NCI-H774 (cell line): ENCODE measurements around the gene ARMC7.

ENCODE experiments used
- DNase-seq: peaks from one replicate; lab custom pipeline; 2025; lab: John Stamatoyannopoulos, UW

The ARMC7 gene

GRCh38 chr17:75078284-75079022 is 31.3 kb upstream of the ARMC7 start:
- DNase-seq = no peak

GRCh38 chr17:75079023-75079373 is 30.8 kb upstream of the ARMC7 start:
- DNase-seq = no peak

- DNase-seq = no peak
These were observed 27.9 kb upstream of the ARMC7 start for GRCh38 chr17:75081611-75082540.

DNA sequence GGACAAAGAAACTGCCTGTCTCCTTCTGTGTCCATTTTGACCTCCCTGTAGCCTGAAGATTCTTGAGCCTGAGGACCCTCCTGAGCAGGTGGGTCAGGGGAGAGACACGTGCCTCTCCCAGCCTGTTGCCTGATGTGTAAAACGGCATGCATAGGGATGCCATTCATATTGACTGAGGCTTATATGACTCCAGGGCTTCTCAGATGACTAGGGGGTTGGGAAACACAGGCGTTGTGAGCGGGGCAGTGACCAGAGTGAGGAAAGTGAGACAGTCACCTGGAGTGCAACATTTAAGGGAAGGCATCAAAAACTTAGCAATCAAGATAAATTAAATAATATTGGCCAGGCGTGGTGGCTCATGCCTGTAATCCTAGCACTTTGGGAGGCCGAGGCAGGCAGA is 27.1 kb upstream of the ARMC7 start:
- DNase-seq = no peak

GRCh38 chr17:75084039-75084660 is 25.6 kb upstream of the ARMC7 start:
- DNase-seq = no peak

DNA sequence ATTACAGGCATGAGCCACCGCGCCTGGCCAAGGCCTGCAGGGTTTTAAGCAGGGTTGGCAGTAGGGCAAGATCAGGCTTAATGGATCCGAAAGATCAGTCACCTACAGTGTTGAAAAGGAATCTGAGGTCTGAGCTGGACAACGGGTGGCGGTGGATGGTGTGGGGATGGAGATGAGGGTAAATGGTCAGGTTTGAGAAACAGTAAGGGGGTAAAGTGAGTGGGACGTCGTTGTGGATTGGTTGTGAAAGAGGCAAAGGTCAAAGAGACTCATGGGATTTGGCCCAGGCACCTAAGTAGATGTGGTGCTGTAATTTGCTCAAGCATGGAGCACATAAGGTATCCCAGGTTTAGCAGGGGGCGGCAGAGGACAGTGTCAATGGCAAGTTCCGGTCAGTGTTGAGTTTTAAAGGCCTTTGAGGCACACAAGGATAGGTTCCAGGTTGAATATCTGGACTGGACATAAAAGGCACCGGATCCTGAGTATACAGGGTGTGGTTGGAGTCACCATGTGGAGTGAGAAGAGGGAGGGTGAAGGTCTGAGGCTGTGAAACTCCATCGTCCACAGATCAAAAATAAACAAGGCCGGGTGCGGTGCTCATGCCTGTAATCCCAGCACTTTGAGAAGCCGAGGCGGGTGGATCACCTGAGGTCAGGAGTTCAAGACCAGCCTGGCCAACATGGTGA is 23.1 kb upstream of the ARMC7 start:
- DNase-seq = no peak

GRCh38 chr17:75087182-75087557 is 22.6 kb upstream of the ARMC7 start:
- no peak for DNase-seq

DNA sequence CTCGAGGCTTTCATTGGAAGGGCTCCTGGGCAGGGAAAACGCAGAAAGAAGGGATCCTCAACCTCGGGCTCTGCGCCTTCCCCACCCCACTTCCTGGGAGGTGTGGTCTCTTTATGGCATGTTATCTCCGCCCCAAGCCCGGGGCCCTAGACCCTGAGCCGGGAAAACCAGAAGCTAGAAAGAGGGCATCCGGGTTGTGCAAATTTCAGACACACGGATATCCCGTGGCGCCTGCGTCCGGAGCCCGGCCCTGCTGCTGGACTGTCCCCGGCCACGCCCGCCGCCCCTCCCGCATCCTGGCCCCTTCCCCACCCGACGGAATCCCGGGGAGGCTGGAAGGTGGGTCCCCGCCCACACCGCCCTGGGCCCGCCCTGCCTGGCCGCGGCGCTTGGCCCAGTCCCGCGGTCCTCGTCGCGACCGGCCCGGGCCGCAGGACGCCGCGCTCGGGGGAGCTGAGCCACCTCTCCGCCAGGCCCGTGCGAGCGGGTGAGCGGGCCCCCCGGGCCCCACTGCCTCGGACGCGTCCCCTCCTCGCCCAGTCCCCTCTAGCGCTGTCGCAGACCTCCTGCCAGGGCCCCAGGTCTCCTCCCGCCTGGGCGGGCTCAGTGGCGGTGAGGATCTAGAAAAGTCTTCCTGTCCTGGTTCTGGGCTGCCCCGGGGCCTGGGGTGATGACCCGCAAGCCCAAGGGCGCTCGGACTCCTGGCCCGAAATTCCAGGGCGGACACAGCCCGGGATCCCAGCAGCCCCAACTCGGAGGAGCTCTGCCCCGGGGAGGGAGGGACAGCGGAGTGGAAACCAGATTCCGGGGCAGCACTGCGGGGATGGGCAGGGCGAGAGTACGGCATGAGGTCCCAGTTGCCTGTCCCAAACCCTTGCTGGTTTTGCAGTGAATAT is 22.0 kb upstream of the ARMC7 start, which contains the start of gene SLC16A5:
TSS of gene SLC16A5 (plus strand) at position 397 of the 896 bp plus-strand sequence. CDS start 5,683 bp downstream, outside the sequence.
- no peak for DNase-seq

DNA sequence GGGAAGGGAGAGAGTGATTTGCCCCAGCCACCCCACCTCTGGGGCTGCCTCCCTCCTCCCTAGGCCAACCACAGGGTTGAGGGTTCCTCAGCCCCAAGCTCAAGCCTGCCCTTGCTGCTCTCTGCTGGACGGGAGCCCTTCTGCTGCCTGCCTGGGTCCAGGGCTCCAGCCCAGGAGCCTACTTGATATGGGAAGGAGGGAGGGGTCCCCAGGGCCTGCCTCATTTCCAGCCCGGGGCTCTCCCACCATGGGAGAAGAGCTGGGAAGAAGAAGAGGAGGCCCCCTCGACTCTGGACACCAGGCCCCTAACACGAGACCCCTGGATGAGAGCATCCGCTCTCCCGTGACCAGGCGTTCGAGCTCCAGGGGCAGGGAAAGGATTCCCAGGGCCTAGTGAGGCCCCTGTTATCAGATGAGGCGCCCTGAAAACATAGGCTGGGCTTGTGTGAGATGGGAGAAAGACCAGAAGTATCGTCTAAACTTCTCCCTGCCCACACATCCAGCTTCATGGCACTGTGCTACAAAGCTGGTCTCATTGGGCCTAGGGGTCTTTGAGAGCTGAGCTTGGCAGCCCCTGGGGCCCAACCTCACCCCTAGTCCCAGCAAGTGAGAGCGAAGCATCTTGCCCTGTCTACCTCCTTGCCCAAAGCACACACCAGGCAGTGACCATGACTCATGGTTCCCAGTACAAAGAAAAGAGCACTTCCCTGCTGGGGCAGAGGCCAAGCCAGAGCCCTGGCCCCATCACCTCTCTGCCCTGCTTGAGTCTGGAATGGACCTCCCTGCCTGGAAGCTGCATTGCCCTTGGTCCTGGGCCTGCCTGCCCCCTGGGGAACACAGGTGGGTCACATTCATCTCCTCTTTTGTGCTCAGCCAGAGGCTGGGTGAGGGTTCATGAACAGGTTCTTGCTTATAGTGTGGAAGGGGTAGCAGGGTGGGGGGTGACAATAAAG is 21.0 kb upstream of the ARMC7 start:
- no peak for DNase-seq

DNA sequence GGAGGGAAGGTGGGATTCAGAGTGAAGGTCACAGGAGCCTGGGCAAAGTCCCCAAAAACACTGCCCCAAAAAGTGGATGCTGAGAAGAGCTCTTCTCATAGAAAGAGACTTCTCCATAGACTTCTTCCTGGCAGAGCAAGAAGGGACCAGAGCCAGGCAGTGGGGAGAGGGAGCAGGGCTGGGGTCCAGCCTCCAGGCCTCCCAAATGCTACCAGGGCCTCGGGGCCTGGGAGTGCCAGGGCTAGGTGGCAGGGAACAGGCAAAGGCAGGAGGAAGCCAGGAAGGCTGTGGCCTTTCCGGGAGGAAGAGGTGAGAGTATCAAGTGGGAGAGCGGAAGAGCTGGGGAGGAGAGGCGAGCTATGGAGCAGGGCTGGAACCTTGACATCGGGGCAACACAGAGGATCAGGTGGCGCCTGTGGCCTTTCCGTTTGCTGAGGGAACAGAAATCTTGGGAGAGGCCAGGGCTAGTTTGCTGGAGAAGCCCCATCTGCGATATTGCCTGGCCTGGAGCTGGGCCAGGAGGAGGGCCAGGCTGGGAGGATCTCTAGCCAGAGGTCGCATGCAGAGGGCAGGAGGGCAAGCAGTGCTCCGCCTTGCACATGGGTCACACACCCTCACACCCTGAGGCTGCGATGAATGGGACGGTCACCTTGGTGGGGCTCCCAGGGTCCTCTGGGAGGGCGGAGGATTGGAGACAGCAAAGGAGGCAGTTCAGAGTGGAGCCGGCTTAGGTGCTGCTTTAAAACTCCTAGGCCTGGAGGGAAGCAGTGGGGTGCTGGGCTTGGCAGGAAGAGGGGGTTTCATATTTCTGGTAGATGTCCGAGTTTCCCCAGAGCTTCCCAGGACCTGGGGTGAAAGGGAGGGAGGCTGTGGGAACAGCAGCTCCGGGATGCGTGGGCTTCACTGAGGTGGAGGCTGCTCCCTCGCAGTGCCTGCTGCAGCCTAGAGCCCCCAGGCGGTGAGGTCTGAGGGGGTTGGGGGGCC is 18.6 kb upstream of the ARMC7 start:
- DNase-seq = no peak

DNA sequence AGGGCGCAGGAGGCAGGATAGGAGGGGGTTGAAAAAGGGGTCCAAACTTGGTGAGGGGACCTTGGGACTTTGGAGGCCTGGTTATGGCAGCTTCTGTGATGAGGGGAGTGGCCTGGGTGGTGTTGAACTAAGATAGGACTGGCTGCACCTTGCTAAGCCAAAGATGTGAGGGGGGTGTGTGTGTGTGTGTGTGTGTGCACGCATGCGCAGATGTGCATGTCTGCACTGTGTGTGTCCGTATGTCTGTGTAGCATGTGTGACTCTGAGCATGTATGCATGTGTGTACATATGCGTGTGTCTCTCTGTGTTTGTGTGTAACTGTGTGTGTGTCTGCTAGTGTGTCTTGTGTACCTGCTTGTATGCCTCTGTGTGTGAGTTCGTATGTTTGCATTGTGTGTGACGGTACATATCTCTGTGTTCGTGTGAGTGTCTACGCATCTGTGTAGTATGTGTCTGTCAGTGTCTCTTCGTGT is 17.9 kb upstream of the ARMC7 start:
- no peak for DNase-seq

GRCh38 chr17:75093548-75094158 is 16.1 kb upstream of the ARMC7 start:
- no peak for DNase-seq

DNA sequence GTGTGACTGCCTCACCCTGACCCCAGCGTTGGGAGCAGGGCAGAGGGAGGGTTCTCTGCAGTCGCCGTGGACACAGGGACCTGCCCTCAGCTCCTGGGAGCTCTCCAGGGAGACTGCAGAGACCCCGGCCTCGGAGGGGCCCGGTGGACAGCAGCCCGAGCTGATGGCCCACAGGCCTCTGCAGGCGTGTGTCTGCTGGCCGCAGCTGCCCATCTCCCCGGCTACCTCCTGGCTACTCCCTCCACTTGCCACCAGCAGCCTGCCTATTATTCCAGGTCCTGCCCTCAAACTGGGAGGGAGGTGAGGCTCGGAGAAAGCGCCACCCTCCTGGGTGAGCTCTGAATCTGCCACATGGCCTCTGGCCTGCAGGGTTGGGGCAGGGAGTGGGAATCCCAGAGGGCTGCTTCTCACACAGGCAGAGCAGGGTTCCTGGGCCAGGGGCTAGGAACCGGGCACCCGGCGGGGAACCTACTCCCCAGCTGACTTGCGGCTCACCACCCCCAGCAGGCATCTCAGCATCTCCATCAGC is 14.8 kb upstream of the ARMC7 start:
- DNase-seq = no peak

GRCh38 chr17:75096082-75096625 is 13.6 kb upstream of the ARMC7 start:
- DNase-seq = no peak

- DNase-seq = no peak
These were observed 11.9 kb upstream of the ARMC7 start for GRCh38 chr17:75097865-75098264.

- DNase-seq = no peak
These were observed 10.9 kb upstream of the ARMC7 start for GRCh38 chr17:75098861-75099260.

DNA sequence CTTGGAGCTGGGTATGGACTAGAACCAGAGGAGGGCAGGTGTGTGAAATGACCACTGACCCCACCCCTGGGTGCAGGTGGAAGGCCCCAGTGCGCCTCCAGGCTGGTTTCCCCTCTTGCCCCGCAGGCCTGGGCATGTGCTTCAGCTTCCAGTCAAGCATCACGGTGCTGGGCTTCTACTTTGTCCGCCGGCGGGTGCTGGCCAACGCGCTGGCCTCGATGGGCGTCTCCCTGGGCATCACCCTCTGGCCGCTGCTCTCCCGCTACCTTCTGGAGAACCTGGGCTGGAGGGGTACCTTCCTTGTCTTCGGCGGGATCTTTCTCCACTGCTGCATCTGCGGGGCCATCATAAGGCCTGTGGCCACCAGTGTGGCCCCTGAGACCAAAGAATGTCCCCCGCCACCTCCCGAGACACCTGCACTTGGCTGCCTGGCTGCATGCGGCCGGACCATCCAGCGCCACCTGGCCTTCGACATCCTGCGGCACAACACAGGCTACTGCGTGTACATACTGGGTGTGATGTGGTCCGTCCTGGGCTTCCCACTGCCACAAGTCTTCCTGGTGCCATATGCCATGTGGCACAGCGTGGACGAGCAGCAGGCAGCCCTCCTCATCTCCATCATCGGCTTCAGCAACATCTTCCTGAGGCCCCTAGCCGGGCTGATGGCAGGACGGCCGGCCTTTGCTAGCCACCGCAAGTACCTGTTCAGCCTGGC is 9.7 kb upstream of the ARMC7 start:
- no peak for DNase-seq
